ENCODE data around the gene CA12.

Gene CA12

DNA sequence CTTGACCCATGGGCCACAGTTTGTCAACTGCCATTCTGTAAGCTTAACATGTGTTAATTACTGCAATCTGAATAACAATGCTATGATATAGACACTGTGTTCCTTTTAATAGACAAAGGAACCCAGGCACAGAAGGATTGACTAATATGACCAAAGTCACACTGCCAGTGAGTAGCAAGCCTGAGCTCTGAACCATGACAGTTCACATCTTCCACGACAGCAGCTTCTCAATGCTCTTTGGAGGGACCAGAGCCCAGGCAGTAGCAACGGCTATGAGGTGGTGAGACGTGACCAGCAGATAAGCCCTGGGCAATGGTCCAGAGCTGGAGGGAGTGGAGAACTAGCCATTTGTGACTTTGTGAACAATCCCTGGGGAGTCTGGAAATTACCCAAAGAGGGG lies 19.4 kb downstream of the CA12 start:
- Histone ChIP-seq H3K27me3 (ENCODE audit: insufficient read depth, poor library complexity, severe bottlenecking) (no peaks in the 10 kb centered on the region), H3K27ac (replicated peaks) (no peak overlapping the region), H3K4me3 (replicated peaks; ENCODE audit: insufficient read depth, low read length) (no peak overlapping the region)
- no peak for TF ChIP-seq GABPA (IDR thresholded peaks at IDR 0.05; ENCODE audit: low read depth)
- TF ChIP-seq, protein P1, sequence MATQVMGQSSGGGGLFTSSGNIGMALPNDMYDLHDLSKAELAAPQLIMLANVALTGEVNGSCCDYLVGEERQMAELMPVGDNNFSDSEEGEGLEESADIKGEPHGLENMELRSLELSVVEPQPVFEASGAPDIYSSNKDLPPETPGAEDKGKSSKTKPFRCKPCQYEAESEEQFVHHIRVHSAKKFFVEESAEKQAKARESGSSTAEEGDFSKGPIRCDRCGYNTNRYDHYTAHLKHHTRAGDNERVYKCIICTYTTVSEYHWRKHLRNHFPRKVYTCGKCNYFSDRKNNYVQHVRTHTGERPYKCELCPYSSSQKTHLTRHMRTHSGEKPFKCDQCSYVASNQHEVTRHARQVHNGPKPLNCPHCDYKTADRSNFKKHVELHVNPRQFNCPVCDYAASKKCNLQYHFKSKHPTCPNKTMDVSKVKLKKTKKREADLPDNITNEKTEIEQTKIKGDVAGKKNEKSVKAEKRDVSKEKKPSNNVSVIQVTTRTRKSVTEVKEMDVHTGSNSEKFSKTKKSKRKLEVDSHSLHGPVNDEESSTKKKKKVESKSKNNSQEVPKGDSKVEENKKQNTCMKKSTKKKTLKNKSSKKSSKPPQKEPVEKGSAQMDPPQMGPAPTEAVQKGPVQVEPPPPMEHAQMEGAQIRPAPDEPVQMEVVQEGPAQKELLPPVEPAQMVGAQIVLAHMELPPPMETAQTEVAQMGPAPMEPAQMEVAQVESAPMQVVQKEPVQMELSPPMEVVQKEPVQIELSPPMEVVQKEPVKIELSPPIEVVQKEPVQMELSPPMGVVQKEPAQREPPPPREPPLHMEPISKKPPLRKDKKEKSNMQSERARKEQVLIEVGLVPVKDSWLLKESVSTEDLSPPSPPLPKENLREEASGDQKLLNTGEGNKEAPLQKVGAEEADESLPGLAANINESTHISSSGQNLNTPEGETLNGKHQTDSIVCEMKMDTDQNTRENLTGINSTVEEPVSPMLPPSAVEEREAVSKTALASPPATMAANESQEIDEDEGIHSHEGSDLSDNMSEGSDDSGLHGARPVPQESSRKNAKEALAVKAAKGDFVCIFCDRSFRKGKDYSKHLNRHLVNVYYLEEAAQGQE (IDR thresholded peaks at IDR 0.05; ENCODE audit: insufficient replicate concordance, low read depth) = no peak
- TF ChIP-seq SPI1 (IDR thresholded peaks at IDR 0.05; ENCODE audit: borderline replicate concordance, low read depth) = no peak
- TF ChIP-seq, protein P2, sequence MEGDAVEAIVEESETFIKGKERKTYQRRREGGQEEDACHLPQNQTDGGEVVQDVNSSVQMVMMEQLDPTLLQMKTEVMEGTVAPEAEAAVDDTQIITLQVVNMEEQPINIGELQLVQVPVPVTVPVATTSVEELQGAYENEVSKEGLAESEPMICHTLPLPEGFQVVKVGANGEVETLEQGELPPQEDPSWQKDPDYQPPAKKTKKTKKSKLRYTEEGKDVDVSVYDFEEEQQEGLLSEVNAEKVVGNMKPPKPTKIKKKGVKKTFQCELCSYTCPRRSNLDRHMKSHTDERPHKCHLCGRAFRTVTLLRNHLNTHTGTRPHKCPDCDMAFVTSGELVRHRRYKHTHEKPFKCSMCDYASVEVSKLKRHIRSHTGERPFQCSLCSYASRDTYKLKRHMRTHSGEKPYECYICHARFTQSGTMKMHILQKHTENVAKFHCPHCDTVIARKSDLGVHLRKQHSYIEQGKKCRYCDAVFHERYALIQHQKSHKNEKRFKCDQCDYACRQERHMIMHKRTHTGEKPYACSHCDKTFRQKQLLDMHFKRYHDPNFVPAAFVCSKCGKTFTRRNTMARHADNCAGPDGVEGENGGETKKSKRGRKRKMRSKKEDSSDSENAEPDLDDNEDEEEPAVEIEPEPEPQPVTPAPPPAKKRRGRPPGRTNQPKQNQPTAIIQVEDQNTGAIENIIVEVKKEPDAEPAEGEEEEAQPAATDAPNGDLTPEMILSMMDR (IDR thresholded peaks at IDR 0.05; ENCODE audit: insufficient read depth, low read length) = no peak
- TF ChIP-seq POLR2AphosphoS5 (IDR thresholded peaks at IDR 0.05; ENCODE audit: low read depth) = no peak
- DNase-seq (ENCODE audit: low read depth in 1 of 2, low spot score in 1 of 2) = no peak

DNA sequence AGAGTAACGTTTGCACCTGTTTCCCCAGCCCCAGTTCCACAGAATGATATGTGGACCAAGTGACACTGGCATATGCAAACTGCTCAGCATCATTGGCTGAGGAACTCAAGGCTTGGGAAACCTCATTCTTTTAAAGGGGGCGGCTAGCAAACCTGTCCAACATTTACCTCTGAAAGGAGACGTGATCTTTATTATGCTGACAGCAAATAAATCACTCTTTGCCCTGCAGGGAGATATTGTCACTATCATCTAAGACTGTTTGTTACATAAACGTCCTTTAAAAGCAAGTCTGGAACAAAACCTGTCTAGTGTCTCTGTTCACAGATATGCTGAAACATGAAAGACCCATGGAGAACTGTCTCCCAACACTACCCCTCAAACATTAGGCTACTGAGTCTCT lies 21.5 kb downstream of the CA12 start:
- TF ChIP-seq GABPA (IDR thresholded peaks at IDR 0.05; ENCODE audit: low read depth) (no peak), POLR2AphosphoS5 (IDR thresholded peaks at IDR 0.05; ENCODE audit: low read depth) (no peak), SPI1 (IDR thresholded peaks at IDR 0.05; ENCODE audit: borderline replicate concordance, low read depth) (no peak)
- TF ChIP-seq, protein P2 (IDR thresholded peaks at IDR 0.05; ENCODE audit: insufficient read depth, low read length) = no peak
- TF ChIP-seq, protein P1 (IDR thresholded peaks at IDR 0.05; ENCODE audit: insufficient replicate concordance, low read depth) = no peak
- Histone ChIP-seq H3K27me3 (ENCODE audit: insufficient read depth, poor library complexity, severe bottlenecking) (no peaks in the 10 kb centered on the region), H3K4me3 (replicated peaks; ENCODE audit: insufficient read depth, low read length) (no peak overlapping the region), H3K27ac (replicated peaks) (no peak overlapping the region)
- DNase-seq (ENCODE audit: low read depth in 1 of 2, low spot score in 1 of 2) = no peak

DNA sequence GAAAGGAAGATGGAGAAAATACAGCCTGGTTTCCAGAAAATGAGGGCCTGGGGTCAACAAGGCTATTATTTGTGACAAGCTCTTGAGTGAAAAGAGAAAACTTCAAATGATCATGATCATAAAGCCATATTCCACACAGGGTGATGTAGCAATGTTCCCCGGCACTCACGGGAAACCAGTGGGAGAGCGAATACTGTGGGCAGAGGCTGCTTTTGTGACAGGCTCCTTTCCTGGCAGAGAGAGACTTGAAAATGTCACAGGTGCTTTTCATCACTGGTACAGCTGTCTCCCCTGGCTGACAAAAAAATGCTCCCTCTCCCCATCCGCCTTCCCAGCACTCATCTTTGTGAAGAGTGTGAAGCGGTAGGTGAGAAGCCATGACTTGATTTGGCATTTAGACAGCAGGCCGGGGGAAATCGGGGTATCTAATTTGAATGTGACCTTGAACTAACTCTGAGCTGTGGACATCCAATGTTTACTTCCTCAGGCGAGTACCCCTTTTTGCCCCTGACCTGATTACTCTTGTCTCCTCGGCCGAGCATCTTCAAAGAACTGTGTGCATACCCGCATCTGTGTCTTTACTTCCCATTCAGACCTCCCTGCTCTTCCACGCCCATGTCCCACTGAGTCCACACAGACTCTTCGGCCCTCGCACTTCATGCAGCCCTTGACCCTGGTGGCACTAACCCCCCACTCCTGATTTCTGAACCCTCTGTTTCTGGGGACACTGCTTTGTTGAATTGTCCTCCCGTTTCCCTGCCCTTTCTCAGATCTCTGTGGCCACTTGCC lies 23.2 kb downstream of the CA12 start:
- H3K27ac ChIP-seq (replicated peaks) = no peak overlapping the region
- no peak for DNase-seq (ENCODE audit: low read depth in 1 of 2, low spot score in 1 of 2)
- TF ChIP-seq POLR2AphosphoS5 (IDR thresholded peaks at IDR 0.05; ENCODE audit: low read depth) = no peak
- TF ChIP-seq SPI1 (IDR thresholded peaks at IDR 0.05; ENCODE audit: borderline replicate concordance, low read depth) = no peak
- TF ChIP-seq, protein P1 (IDR thresholded peaks at IDR 0.05; ENCODE audit: insufficient replicate concordance, low read depth) = no peak
- TF ChIP-seq, protein P2 (IDR thresholded peaks at IDR 0.05; ENCODE audit: insufficient read depth, low read length) = no peak
- no peak for TF ChIP-seq GABPA (IDR thresholded peaks at IDR 0.05; ENCODE audit: low read depth)
- H3K4me3 ChIP-seq (replicated peaks; ENCODE audit: insufficient read depth, low read length) = no peak overlapping the region
- H3K27me3 ChIP-seq (ENCODE audit: insufficient read depth, poor library complexity, severe bottlenecking) = no peaks in the 10 kb centered on the region
